ENCODE measurements around the gene SYF2.
"Not testable (repeated sequence)": the region's sequence is repeated elsewhere in the genome, so short reads cannot be mapped to it uniquely, and the experiment has no call there.

Gene SYF2

DNA sequence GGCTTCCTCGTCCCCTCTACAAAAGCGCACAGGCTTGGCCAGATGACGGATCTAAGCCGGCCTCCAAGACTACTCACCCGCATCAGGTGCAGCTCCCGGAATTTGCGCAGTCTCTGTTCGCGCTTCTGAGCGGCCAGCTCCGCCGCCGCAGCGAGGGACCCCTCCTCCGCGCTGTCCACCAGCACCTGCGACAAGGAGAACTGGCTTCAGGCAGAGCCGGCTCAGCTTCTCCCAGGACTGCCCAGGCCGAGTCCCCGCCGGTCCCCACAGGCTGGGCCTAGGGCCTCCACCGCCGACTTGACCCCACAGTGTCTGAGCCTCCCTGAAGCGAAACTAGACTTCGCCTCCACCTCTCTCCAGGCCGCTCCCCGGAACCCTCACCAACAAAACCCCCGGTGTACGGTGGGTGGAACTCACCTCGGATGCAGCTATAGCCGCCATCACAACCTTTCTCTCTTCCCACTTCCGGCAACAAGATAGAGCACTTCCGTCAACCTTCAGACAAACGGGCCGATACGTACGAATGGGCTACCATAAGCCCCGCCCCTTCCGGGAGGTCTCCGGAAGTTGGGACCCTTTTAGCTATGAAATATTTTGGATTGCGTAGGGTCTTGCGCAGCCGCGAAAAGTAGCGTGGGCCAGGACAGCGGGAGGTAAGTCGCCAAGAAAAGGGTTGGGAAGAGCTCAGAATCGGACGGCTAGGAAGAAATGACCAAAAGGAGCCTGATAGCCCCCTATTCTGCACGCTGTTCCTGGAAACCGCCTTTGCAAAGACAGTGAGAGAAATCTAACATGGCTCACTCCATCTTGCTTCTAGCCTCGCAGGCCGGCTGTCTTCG is at the start of gene SYF2:
TSS of gene SYF2 (minus strand) at position 476 of the 839 bp plus-strand sequence. CDS start at position 441, 35 bp downstream.
- TF ChIP-seq, protein P1, sequence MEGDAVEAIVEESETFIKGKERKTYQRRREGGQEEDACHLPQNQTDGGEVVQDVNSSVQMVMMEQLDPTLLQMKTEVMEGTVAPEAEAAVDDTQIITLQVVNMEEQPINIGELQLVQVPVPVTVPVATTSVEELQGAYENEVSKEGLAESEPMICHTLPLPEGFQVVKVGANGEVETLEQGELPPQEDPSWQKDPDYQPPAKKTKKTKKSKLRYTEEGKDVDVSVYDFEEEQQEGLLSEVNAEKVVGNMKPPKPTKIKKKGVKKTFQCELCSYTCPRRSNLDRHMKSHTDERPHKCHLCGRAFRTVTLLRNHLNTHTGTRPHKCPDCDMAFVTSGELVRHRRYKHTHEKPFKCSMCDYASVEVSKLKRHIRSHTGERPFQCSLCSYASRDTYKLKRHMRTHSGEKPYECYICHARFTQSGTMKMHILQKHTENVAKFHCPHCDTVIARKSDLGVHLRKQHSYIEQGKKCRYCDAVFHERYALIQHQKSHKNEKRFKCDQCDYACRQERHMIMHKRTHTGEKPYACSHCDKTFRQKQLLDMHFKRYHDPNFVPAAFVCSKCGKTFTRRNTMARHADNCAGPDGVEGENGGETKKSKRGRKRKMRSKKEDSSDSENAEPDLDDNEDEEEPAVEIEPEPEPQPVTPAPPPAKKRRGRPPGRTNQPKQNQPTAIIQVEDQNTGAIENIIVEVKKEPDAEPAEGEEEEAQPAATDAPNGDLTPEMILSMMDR (IDR thresholded peaks at IDR 0.05; ENCODE audit: unreplicated experiment in 3 of 3): no peak
- Mint-ChIP-seq H3K27me3 (ENCODE audit: low read depth) (no peaks in the 10 kb centered on the region), H3K4me1 (peaks cover 18% of the 10 kb centered on the region), H3K4me3 (no peak within 1 kb of the TSS), H3K36me3 (ENCODE audit: low read depth) (peaks cover 32% of the 10 kb centered on the region), H3K27ac (no peak within 1 kb of the TSS), H3K9me3 (no peaks in the 10 kb centered on the region)

DNA sequence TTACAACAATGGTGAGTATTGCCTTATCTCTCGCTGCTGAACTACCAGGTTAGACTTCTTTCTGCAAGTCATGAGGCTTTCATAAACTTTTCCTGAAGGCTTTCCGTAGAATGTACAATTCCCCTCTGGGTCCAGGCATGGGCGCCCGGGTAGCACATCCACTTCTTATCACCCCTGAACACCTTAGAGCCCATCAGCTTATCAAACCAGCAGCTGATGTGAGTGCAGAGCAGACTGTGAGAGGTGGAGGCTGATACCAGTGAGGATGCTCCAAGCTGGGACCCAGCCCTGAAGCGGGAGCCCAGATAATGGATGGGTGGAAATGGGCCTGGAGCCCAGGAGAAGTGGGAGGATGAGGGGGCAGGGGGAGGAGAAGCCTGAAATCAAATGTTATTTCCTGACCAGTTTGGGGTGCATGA is 47.4 kb upstream of the SYF2 start:
- not testable (repeated sequence) for H3K9me3 Mint-ChIP-seq; H3K27me3 Mint-ChIP-seq (ENCODE audit: low read depth); H3K36me3 Mint-ChIP-seq (ENCODE audit: low read depth); H3K4me1 Mint-ChIP-seq; H3K4me3 Mint-ChIP-seq; H3K27ac Mint-ChIP-seq

DNA sequence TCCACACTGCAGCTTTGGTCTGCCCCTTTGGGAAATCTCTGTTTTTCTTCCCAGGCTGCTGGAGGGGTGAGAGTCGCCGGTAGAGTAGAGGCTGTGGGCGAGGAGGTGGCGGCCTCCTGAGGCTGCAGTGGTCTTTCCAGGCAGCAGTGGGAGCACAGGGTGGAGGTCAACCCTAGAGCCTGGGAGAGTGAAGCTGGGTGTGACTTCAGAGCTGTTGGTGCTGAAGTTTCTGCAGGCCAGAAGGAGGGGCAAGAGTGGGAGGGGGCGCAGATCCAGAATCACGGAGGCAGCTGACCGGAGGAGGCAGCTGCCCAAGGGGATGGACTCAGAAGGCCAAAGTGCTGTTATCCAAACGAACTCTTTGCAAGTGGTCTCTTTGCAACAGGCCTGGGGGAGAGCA is 46.5 kb upstream of the SYF2 start:
- H3K9me3 Mint-ChIP-seq; H3K4me3 Mint-ChIP-seq; H3K36me3 Mint-ChIP-seq (ENCODE audit: low read depth); H3K27me3 Mint-ChIP-seq (ENCODE audit: low read depth); H3K4me1 Mint-ChIP-seq; H3K27ac Mint-ChIP-seq: not testable (repeated sequence)

DNA sequence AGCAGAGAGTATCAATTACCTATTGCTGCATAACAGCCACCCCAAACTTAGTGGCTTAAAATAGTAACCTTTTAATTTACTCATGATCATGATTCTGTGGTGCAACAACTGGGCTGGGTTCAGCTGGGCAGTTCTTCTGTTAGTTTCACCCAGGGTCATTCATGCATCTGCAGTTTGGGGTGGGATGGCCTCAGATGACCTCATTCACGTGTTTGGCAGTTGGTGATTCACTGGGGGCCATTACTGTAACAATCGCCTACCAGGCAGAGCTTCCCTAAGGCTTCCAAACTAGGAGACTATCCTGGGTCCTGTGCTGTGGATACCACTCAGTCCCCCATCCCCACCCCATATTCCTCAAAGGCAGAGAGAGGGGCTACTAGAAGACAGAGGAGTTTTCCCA is 46.1 kb upstream of the SYF2 start:
- H3K27ac Mint-ChIP-seq; H3K9me3 Mint-ChIP-seq; H3K27me3 Mint-ChIP-seq (ENCODE audit: low read depth); H3K36me3 Mint-ChIP-seq (ENCODE audit: low read depth); H3K4me3 Mint-ChIP-seq; H3K4me1 Mint-ChIP-seq: not testable (repeated sequence)

DNA sequence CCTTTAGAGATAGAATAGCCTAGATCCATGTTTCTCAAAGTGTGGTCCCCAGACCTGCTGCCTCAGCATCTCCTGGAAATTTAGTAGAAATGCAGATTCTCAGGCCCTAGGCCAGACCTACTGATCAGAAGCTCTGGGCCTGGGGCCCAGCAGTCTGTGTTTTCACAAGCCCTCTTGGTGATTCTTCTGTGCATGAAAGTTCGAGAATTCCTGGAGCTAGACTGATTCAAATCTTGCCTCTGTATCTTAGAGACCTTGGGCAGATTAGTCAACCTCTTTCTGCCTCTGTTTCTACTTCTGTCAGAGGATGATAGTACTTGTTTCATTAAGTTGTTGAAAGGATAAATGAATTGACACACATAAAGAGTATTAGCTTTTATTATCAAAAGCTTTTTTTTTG is 45.0 kb upstream of the SYF2 start:
- H3K9me3 Mint-ChIP-seq; H3K36me3 Mint-ChIP-seq (ENCODE audit: low read depth); H3K4me1 Mint-ChIP-seq; H3K27me3 Mint-ChIP-seq (ENCODE audit: low read depth); H3K4me3 Mint-ChIP-seq; H3K27ac Mint-ChIP-seq: not testable (repeated sequence)

DNA sequence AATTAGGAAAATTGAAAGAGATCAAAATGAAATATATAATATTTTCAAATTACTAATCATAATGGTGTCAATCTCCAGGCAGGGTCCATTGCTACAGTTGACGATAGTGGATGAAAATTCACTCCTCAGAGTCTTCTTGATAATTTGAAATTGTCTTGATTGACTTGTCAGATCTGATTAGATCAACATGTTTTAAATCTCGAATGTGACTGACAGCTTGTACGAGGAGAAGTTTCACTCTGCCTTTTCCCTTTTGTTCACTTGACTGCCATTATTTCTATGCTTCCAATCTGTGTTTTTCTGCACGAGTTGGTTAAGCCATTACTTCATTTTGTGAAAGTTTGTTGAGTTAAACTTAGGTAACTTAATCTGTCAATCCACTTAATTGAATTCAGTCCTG is 43.3 kb upstream of the SYF2 start:
- not testable (repeated sequence) for H3K4me3 Mint-ChIP-seq; H3K27ac Mint-ChIP-seq; H3K4me1 Mint-ChIP-seq; H3K9me3 Mint-ChIP-seq; H3K27me3 Mint-ChIP-seq (ENCODE audit: low read depth); H3K36me3 Mint-ChIP-seq (ENCODE audit: low read depth)

DNA sequence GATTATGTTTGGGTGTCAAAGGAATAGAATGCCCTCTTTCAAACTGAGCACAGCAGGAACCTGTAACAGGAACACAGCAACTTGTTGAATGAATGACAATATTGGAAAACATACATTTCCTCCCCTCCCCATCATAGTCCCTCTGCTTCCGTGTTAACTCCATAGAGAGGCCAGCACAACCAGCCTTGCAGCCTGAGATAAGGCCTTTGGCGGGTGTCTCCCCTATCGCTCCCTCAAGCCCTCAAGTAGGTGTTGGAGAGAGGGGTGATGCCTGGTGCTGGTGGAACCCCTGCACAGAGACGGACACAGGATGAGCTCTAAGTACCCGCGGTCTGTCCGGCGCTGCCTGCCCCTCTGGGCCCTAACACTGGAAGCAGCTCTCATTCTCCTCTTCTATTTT is 39.9 kb upstream of the SYF2 start, which contains the start of gene RHD:
TSS of gene RHD (plus strand) at position 272 of the 400 bp plus-strand sequence. CDS start at position 311, 39 bp downstream.
- H3K4me1 Mint-ChIP-seq; H3K27me3 Mint-ChIP-seq (ENCODE audit: low read depth); H3K36me3 Mint-ChIP-seq (ENCODE audit: low read depth); H3K9me3 Mint-ChIP-seq; H3K27ac Mint-ChIP-seq; H3K4me3 Mint-ChIP-seq: not testable (repeated sequence)

DNA sequence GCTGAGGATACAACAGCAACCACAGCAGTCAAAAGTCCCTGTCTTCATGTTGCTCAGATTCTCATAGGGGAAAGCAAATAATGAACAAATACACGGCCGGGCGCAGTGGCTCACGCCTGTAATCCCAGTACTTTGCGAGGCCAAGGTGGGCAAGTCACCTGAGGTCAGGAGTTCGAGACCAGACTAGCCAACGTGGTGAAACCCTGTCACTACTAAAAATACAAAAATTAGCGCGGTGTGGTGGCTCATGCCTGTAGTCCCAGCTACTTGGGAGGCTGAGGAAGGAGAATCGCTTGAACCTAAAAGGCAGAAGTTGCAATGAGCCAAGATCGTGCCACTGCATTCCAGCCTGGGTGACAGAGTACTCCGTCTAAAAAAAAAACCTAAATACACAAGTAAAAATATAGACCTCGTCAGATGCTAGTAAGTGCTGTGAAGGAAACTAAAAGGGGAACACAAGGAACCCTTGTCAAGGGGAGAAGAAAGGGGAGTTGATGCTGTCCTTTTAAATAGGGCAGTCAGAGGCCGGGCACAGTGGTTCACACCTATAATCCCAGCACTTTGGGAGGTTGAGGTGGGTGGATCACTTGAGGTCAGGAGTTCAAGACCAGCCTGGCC is 36.0 kb upstream of the SYF2 start:
- not testable (repeated sequence) for H3K9me3 Mint-ChIP-seq; H3K36me3 Mint-ChIP-seq (ENCODE audit: low read depth); H3K4me1 Mint-ChIP-seq; H3K27me3 Mint-ChIP-seq (ENCODE audit: low read depth)
- H3K27ac Mint-ChIP-seq: peak overlapping the region; percentile 64 to 86 (median 64)
- H3K4me3 Mint-ChIP-seq: peak overlapping the region; percentile 77 to 86 (median 85)

DNA sequence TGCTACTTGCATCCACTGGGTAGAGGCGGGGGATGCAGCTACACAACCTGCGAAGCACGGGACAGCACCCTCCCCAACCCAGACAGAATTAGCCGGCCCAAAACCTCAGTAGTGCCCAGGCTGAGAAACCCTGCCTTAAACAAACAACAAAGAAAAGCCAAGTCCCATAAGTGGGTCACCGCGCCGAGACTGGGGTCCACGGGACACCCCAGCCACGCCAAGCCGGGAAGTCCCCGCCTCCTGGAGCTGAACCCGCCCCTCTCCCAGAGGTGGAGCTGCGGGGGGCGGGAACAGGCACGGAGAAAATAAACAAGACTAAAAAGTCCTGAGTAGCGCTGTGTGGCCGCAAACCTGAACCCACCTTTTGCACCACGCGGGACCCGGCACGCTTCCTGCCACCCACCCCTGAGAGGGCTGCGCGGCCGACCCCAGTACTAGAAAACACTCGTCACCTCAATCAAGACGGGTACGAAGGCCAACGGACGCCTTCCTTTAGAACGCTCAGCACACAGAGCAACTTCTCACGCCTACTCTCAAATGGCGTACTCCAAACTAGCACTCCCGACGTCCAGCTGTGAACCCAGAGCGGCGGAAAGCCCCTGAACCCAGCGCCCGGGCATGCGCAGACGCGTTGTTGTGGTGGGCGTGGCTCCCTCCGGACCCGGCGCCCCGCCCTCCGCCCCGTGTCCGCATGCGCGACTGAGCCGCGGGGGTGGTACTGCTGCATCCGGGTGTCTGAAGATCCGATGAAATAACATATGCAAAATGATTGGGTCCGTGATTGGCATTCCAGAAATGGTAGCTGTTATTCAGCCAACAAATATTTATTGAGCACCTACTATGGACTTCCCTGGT is 35.2 kb upstream of the SYF2 start:
- not testable (repeated sequence) for H3K4me1 Mint-ChIP-seq; H3K9me3 Mint-ChIP-seq; H3K27me3 Mint-ChIP-seq (ENCODE audit: low read depth)
- Mint-ChIP-seq H3K27ac (peak overlapping the region; percentile 64 to 86 (median 64)), H3K4me3 (peak overlapping the region; percentile 77 to 86 (median 85)), H3K36me3 (ENCODE audit: low read depth) (peaks cover 13% of the 10 kb centered on the region)

DNA sequence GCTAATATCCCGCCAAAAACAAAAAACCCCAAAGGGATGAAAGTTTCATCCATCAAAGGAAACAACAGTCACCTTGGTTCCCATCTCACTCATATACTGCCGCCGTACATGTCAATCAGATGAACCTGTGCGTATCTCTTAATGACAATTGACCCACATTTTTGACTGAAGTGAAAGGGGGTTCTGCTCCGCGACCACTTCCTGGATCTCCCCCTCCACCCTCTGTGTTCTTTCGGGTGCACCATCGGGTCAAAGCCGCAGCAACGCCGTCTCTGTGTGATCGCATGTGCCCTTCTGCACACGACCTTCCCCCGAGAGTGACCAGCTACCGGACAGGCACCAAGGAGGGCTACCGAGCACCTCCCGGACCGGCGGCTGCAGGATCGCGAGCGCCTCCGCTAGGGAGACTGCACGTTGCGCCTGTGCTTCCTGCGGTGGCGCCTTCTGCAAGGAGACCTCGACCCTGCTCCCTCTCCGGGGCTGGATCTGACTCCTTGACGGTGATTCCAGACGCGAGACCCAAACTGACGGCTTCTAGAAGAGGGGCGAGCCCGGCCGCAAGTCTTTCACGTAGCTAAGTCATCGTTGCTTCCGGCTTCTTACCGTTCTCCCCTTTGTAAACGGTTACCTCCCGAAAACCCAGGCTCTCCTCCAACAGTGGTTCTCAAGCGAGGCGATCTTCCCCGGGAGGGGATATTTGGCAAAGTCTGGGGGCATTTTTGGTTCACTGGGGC is 34.4 kb upstream of the SYF2 start:
- Mint-ChIP-seq H3K36me3 (ENCODE audit: low read depth) (peaks cover 18% of the 10 kb centered on the region), H3K4me3 (peak overlapping the region; percentile 85 to 88 (median 87))
- not testable (repeated sequence) for H3K27me3 Mint-ChIP-seq (ENCODE audit: low read depth); H3K4me1 Mint-ChIP-seq; H3K9me3 Mint-ChIP-seq; H3K27ac Mint-ChIP-seq

DNA sequence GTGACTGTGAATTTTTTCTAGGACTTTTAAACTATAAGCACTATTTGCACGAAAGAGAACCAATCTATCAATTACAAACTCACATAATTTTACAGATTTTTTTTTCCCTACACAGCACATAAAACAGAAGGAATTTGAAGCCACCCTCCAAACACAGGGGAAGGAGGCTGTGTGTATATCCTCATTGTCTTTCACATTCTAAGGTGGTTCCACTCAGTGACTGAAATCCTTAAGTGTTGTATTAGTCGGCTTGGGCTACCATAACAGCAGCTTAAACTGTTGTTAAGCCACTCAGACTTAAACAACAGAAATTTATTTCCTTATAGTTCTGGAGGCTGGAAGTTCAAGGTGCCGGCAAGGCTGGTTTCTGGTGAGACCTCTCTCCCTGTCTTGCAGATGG is 28.0 kb upstream of the SYF2 start:
- H3K4me3 Mint-ChIP-seq; H3K27ac Mint-ChIP-seq; H3K27me3 Mint-ChIP-seq (ENCODE audit: low read depth); H3K9me3 Mint-ChIP-seq; H3K4me1 Mint-ChIP-seq: not testable (repeated sequence)
- peaks cover 18% of the 10 kb centered on the region for H3K36me3 Mint-ChIP-seq (ENCODE audit: low read depth)

DNA sequence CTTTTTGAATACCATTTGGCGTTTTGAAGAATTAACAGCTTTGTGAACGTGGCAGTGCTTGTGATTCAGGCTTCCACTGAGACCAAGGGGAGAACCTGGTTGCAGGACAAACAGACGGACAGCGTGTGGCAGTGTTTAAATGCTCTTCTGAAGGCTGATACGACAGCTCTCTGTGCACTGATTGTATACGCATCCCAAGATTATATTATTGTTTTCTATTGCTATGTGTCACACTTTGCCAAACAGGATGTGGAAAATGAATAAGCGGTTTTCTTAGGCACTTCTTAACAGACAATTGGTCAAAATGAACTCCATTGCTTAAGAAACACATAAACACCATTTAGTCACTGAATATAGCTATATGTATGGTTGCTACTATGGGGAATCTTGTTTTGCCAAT is 27.5 kb upstream of the SYF2 start:
- H3K4me3 Mint-ChIP-seq; H3K4me1 Mint-ChIP-seq; H3K27ac Mint-ChIP-seq; H3K27me3 Mint-ChIP-seq (ENCODE audit: low read depth); H3K9me3 Mint-ChIP-seq: not testable (repeated sequence)
- peaks cover 18% of the 10 kb centered on the region for H3K36me3 Mint-ChIP-seq (ENCODE audit: low read depth)
